Ovary (tissue), 9 donors: ENCODE data around the gene PDE4D. TPM values are rescaled to one million over a fixed set of nuclear protein-coding genes. Genes with fewer than 3 reads are reported as not detected.

ENCODE experiments used
- DNase-seq, 5 donors: peaks; one replicate each; pipeline ENCODE4 v3.0.0-alpha.2; 2019 to 2020
- H3K27ac ChIP-seq, 2 donors: fragments of 200-600 bp; one replicate each; pipeline versions ENCODE4 v1.5.1 to v1.8.0; 2019 to 2022
- H3K27me3 ChIP-seq: fragments of 200-600 bp; one replicate; pipeline ENCODE4 v1.8.0; 2022
- H3K36me3 ChIP-seq: fragments of 200-600 bp; sonication (generic); one replicate; pipeline ENCODE4 v1.5.1; 2019
- H3K4me1 ChIP-seq: one replicate; pipeline ENCODE4 v1.8.1; 2013; ENCODE audit warnings: mild to moderate bottlenecking, moderate library complexity; ENCODE audit not compliant: insufficient read depth
- H3K4me3 ChIP-seq: fragments of 200-600 bp; sonication (generic); one replicate; pipeline ENCODE4 v1.5.1; 2017
- H3K9me3 ChIP-seq, 2 donors: fragments of 200-600 bp in 1 of 2; sonication (generic) in 1 of 2; one replicate each; pipeline versions ENCODE4 v1.5.1 to v1.8.1; 2013 to 2019; ENCODE audit warnings: mild to moderate bottlenecking in 1 of 2, moderate library complexity in 1 of 2
- CTCF ChIP-seq, 3 donors: fragments of 450-650 bp in 2 of 3; fragments of 200-600 bp in 1 of 3; IDR thresholded peaks; one replicate each; pipeline versions ENCODE4 v1.5.1 to v1.8.0; 2016 to 2022; ENCODE audit warnings: antibody characterized with exemption in 3 of 3, mild to moderate bottlenecking in 1 of 3
- EP300 ChIP-seq: sonication (generic); formaldehyde crosslinking; IDR thresholded peaks from one replicate; pipeline ENCODE4 v1.6.1; 2017; ENCODE audit warnings: antibody characterized with exemption
- POLR2A ChIP-seq: fragments of 450-650 bp; IDR thresholded peaks from one replicate; pipeline ENCODE4 v1.6.1; 2017; ENCODE audit warnings: antibody characterized with exemption, mild to moderate bottlenecking, moderate library complexity
- WGBS, 3 donors: extraction: QIAGEN DNeasy Blood & Tissue Kit in 1 of 3; methylation state at CpG; one replicate each; pipeline versions ENCODE4 v1.1.5 to v1.1.7; 2013 to 2017; 5-methylcytosine and 5-hydroxymethylcytosine counted together
- intact Hi-C, 4 donors: fragments of 100-400 bp; cut with DNase I; formaldehyde crosslinking; loops; one replicate each; pipeline versions ENCODE4 v1.11.0 to v1.15.1; 2022 to 2023
- polyA plus RNA-seq, 2 donors: library from polyadenylated mRNA; stranded (reverse); fragments of 200-250 nt in 1 of 2; fragments of 350-450 nt in 1 of 2; fragmentation: Illumina TruSeq in 1 of 2; extraction: RNeasy Lipid Tissue Mini Kit (QIAGEN cat#74804) in 1 of 2; gene quantifications; one replicate each; pipeline ENCODE4 v1.2.3, GENCODE V29; 2013 to 2014
- total RNA-seq, 7 donors: library from RNA; depleted of rRNA in 2 of 7; stranded (reverse); fragments of >200 nt in 2 of 7; fragmentation: NEBNext Ultra II Directional in 3 of 7; extraction: Animal tissue kit (Norgen Biotek cat#: 25700) in 3 of 7; gene quantifications; one replicate each; pipeline versions ENCODE4 v1.1.0 to v1.2.4, GENCODE V29; 2016 to 2023
- donor health status: DM: no; HTN: no; CAD: no; lungs with moderate emphysema.
- donor health status: DM: no; HTN: no; CAD: no.
- donor health status: Bipolar disorder and iron deficiency.
- donor health status: DM: yes; HTN: yes; CAD: no.
- donor health status: DM: no; HTN: no; CAD: no.
- donor health status: DM: yes; HTN: yes; CAD: no.

The PDE4D gene
- total and polyA plus RNA-seq, 9 donors = 1.3 to 67.6 (median 8.4) TPM

GRCh38 chr5:59891962-59892643 lies 1.4 kb downstream of the PDE4D start:
- 4 to 9% (median 6%) methylated on average over 22 of the region's 22 CpGs for WGBS, 3 donors
- Histone ChIP-seq H3K27me3 (no peaks in the 10 kb centered on the region), H3K27ac (no peak overlapping the region), H3K4me3 (no peak overlapping the region), H3K9me3 (peaks cover 0 to 5% of the 10 kb centered on the region in 2 donors), H3K4me1 (peaks cover 2% of the 10 kb centered on the region), H3K36me3 (no peaks in the 10 kb centered on the region)
- intact Hi-C loops = no loop called here
- no peak for TF ChIP-seq CTCF (IDR thresholded peaks at IDR 0.05)
- TF ChIP-seq POLR2A = no peak
- TF ChIP-seq EP300 = no peak
- DNase-seq = no peak

DNA sequence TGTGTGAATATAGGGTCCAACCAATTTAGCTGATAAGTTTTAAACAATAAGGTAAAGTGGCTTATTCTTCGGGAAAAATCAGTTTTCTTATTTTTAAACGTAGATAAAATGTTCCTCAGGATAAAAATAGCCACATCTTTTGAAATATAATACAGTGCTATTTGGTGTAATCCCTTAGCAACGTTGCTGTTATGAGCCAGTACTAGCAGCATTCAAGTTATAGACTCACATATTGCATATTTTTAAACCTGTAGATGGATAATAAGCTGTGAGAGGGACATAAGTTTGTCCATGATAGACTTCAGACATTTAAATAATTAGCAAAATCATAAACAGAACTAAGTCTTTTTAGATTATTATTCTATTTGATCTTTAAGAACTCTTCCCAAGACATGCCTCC lies 6.3 kb downstream of the PDE4D start:
- Histone ChIP-seq H3K36me3 (no peaks in the 10 kb centered on the region), H3K4me3 (no peak overlapping the region), H3K27me3 (no peaks in the 10 kb centered on the region), H3K4me1 (no peaks in the 10 kb centered on the region), H3K27ac (no peak overlapping the region), H3K9me3 (no peaks in the 10 kb centered on the region)
- intact Hi-C loops = no loop called here
- TF ChIP-seq CTCF (IDR thresholded peaks at IDR 0.05) = no peak
- TF ChIP-seq POLR2A = no peak
- TF ChIP-seq EP300 = no peak
- 45 to 72% (median 51%) methylated on average over 3 of the region's 3 CpGs for WGBS, 3 donors
- no peak for DNase-seq

- Histone ChIP-seq H3K4me3 (no peak overlapping the region), H3K4me1 (no peaks in the 10 kb centered on the region), H3K36me3 (no peaks in the 10 kb centered on the region), H3K9me3 (no peaks in the 10 kb centered on the region), H3K27ac (no peak overlapping the region), H3K27me3 (no peaks in the 10 kb centered on the region)
- no peak for DNase-seq
- TF ChIP-seq CTCF (IDR thresholded peaks at IDR 0.05) (no peak), EP300 (no peak), POLR2A (no peak)
- 65 to 95% (median 70%) methylated on average over 1 of the region's 1 CpG for WGBS, 3 donors
- intact Hi-C loops = no loop called here
These were observed 18.9 kb downstream of the PDE4D start for GRCh38 chr5:59874675-59875074.

DNA sequence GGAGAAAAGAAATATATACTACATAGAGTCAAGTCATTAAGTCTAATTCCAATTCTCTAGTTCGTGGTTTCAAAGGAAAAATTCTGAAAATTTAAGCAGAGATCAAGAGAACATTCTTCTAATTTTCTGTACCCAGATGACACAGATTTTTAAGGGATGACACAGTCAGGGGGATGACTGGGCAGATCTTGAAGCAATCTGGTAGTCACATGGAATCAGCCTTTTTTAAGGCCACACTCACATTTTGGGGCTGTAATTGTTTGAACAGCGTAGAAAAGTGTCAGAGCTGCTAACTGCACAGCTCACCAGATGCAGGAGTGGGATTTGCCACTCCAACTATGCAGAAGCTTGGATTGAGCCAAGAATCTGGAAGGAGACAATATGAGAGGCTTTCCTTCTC lies 20.4 kb downstream of the PDE4D start:
- Histone ChIP-seq H3K4me3 (no peak overlapping the region), H3K9me3 (no peaks in the 10 kb centered on the region), H3K27me3 (no peaks in the 10 kb centered on the region), H3K27ac (no peak overlapping the region), H3K4me1 (no peaks in the 10 kb centered on the region), H3K36me3 (no peaks in the 10 kb centered on the region)
- intact Hi-C loops = no loop called here
- 71 to 77% (median 75%) methylated on average over 2 of the region's 2 CpGs for WGBS, 3 donors
- no peak for DNase-seq
- TF ChIP-seq POLR2A (no peak), EP300 (no peak), CTCF (IDR thresholded peaks at IDR 0.05) (no peak)
